22Rv1 (cell line): ENCODE data around the gene ERMN.

Source experiments
- H3K27ac ChIP-seq: fragments of 450-650 bp; 2 replicates; pipeline ENCODE4 v1.5.1; 2017
- ZFX ChIP-seq: fragments of 450-650 bp; IDR thresholded peaks from 2 replicates; pipeline ENCODE4 v1.6.1; 2017; ENCODE audit warnings: antibody characterized with exemption, borderline replicate concordance
- TF ChIP-seq, protein P1 (sequence below): fragments of 450-650 bp; IDR thresholded peaks from 2 replicates; pipeline ENCODE4 v1.5.1; 2017; ENCODE audit warnings: mild to moderate bottlenecking

ERMN gene

DNA sequence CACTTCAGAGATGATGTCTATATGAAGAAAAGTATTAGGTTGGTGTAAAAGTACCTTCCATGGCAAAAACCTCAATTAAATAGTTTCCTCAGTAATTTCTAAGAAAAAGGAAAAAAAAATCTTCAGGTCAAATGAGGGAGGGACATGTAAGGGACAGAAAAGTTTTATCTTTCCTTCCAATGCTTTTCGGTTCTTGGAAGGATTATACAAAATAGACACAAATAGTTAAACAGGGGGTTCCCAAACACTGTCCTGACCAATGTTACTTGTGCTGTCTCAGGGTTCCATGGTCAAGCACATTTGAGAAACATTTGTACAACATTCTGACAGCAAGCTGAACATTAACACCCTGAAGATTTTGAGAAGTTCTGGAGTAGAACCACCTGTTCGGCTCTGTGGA is 22.0 kb downstream of the ERMN start:
- no peak for TF ChIP-seq ZFX
- TF ChIP-seq, protein P1, sequence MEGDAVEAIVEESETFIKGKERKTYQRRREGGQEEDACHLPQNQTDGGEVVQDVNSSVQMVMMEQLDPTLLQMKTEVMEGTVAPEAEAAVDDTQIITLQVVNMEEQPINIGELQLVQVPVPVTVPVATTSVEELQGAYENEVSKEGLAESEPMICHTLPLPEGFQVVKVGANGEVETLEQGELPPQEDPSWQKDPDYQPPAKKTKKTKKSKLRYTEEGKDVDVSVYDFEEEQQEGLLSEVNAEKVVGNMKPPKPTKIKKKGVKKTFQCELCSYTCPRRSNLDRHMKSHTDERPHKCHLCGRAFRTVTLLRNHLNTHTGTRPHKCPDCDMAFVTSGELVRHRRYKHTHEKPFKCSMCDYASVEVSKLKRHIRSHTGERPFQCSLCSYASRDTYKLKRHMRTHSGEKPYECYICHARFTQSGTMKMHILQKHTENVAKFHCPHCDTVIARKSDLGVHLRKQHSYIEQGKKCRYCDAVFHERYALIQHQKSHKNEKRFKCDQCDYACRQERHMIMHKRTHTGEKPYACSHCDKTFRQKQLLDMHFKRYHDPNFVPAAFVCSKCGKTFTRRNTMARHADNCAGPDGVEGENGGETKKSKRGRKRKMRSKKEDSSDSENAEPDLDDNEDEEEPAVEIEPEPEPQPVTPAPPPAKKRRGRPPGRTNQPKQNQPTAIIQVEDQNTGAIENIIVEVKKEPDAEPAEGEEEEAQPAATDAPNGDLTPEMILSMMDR, result no peak

DNA sequence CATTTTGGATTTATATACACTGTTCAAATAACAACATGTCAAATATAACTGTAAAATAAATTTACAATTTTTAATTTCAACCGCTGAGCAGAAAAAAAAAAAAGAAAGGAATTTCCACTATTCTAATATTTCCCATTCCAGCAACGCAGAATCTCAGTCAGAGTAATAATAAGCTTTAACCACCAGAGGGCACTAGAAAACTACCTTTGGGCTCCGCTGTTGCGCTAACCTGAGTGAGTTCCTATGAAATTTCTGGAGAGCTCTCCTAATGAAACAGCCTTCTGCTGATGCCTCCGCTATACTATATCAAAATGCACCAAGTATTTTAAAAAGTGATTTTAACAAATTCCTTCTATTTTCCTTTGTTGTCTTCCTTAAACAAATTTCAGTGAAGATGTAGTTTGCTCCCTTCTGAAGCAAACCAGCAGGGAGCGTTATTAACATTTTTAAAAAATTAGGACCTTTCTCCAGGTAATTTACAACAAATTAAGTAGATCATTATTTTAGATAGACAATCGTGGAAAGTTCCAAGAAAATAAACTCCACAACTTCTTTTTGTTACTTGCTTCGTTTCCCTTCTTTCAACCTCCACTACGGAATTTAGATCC is 23.0 kb downstream of the ERMN start:
- no peak overlapping the region for H3K27ac ChIP-seq
- no peak for TF ChIP-seq ZFX
- TF ChIP-seq, protein P1, result peak; percentile 70

More for the DNA sequence above, 22.0 kb downstream of the ERMN start:
- no peak overlapping the region for H3K27ac ChIP-seq

DNA sequence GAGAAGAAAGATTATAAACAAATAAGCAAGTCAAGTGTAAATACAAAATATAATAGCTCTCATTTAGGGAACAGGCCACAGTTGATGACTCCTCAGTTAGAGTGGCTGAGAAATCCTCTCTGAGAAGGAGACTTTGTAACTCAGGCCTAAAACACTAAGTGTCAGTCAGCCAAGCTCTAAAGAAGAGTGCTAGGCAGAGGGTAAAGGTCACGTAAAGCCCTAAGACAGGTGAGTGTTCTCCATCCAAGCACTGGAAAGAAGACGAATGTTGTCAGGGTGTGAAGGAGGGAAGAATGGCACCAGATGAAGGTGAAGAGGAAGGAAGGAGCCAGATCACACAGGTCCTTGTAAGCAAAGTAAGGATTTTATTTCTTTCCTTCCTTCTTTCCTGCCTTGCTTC is 24.3 kb downstream of the ERMN start:
- H3K27ac ChIP-seq, result no peak overlapping the region
- TF ChIP-seq ZFX, result no peak
- TF ChIP-seq, protein P1, result no peak

DNA sequence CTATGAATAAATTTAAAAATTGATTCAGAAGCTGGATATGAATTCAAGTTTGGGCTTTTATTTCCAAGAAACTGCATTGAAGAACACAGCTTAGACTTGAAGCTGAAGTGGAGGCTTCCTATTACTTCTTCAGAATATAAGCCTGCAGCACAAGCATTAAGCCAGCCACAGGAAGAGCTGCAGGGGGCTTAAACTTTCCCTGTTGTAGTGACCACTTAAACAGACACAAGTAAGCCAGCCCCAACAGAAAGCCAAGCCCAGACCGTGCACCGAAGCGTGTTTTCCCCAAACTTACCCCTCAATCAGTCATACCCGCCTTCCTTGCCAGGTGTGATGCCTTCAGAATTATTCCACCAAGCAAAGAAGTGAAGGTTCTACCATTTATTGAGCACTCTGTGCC is 28.7 kb downstream of the ERMN start:
- TF ChIP-seq, protein P1, result no peak
- no peak for TF ChIP-seq ZFX
- H3K27ac ChIP-seq, result no peak overlapping the region

DNA sequence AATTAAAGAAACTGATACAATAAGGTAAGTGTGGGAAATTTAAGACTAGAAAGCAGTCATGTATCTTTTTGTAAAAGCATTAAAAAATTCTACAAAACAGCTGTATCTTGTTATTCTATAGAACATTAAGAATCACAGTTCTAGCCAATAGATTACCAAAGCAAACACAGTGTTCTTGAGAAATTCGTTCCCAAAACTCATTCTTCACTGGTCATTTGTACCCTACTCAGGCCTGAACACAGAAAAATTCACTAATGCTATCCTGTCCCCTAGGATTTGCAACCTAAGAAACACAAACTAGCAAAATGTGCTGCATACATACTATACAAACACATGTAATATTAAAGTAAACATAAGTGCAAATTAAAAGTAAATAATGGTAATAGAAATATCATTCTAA is 29.1 kb downstream of the ERMN start:
- TF ChIP-seq, protein P1, result no peak
- no peak for TF ChIP-seq ZFX
- H3K27ac ChIP-seq, result no peak overlapping the region

DNA sequence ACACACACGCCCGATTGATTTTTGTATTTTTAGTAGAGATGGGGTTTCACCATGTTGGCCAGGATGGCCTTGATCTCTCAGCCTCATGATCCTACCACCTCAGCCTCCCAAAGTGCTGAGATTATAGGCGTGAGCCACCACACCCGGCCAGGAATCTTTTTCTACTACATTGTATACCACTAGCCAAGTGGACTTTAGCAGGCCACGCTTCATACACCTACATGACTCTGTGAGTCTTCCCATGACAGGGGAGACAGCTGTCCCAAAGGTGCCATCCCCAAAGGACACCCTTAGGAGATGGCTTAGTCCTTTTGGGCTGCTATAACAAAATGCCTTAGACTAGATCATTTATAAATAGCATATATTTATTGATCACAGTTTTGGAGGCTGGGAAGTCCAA is 32.8 kb downstream of the ERMN start:
- TF ChIP-seq ZFX, result no peak
- TF ChIP-seq, protein P1, result no peak
- no peak overlapping the region for H3K27ac ChIP-seq

DNA sequence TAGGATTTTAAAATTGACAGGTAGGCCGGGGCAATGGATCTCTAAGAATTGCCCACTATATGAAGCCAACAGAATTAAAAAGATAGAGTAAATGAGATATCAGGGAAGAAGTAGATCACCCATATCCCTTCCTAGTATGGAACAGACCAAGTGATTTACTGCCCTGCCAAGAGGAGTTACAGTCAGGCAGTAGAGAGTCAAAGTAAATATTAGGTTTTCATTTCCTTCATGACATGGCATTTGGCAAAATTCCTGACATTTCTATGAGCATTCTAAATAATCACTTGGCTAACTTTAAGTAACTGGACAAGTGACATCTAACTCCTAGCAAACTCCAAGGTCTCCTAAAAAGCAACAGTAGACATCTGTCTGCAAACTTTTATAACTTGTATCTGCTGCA is 34.6 kb downstream of the ERMN start:
- no peak overlapping the region for H3K27ac ChIP-seq
- TF ChIP-seq, protein P1, result no peak
- TF ChIP-seq ZFX, result no peak
